Measurements from ENCODE around the gene RSRP1. TPM values are rescaled to one million over a fixed set of nuclear protein-coding genes. Genes with fewer than 3 reads are reported as not detected.

The RSRP1 gene
- total RNA-seq, 1 experiment from 2014 or later, result 55.1 TPM

DNA sequence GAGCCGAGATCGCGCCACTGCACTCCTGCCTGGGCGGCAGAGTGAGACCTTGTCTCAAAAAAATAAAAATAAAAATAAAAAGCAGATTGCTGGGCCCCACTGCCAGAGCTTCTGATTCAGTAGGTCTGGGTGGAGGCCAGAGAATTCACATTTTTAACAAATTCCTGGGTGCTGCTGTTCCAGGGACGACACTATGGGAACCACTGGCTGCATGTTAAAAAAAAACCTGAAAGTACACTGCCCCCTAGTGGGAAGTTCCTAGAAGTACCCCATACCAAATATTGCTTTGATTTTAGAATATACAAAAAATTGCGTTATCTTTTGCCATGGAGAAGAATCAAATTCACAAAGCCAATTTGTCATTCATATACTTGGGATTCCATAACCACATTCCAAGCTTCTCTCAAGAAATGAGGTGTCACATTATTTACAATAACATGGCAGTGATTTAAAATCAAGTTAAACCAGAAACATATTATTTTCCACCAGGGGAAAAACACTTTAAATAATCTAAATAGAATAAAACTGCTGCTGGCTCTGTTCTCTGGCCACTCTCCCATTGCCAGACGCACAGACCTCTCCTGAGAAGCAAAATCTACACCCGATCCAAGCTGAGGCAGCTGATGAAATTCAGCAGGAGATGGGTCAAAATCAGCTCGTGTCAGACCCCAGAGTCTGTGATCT, 42.3 kb downstream of the RSRP1 start:
- Mint-ChIP-seq H3K4me3 (no peak overlapping the region), H3K36me3 (ENCODE audit: insufficient read depth in 1 of 3, low read depth in 3 of 3) (no peaks in the 10 kb centered on the region), H3K27me3 (ENCODE audit: low read depth) (no peaks in the 10 kb centered on the region), H3K4me1 (peaks cover 7 to 14% of the 10 kb centered on the region in 2 experiments), H3K27ac (no peak overlapping the region), H3K9me3 (no peaks in the 10 kb centered on the region; a peak in 1 of 5 replicates)
- TF ChIP-seq, protein P1, sequence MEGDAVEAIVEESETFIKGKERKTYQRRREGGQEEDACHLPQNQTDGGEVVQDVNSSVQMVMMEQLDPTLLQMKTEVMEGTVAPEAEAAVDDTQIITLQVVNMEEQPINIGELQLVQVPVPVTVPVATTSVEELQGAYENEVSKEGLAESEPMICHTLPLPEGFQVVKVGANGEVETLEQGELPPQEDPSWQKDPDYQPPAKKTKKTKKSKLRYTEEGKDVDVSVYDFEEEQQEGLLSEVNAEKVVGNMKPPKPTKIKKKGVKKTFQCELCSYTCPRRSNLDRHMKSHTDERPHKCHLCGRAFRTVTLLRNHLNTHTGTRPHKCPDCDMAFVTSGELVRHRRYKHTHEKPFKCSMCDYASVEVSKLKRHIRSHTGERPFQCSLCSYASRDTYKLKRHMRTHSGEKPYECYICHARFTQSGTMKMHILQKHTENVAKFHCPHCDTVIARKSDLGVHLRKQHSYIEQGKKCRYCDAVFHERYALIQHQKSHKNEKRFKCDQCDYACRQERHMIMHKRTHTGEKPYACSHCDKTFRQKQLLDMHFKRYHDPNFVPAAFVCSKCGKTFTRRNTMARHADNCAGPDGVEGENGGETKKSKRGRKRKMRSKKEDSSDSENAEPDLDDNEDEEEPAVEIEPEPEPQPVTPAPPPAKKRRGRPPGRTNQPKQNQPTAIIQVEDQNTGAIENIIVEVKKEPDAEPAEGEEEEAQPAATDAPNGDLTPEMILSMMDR (conservative IDR thresholded peaks at IDR 0.05), result peak; percentile 89
- H3T11ph ChIP-seq (ENCODE audit: low read length), result no peak overlapping the region
- no peak overlapping the region for H2BK12ac ChIP-seq (ENCODE audit: insufficient read length, low read depth, low read length)
- no peak overlapping the region for H4K5ac ChIP-seq (ENCODE audit: insufficient read length, low read depth, low read length)
- H4K20me1 ChIP-seq (ENCODE audit: control insufficient read depth, insufficient read depth, insufficient read length), result no peaks in the 10 kb centered on the region
- H3K18ac ChIP-seq (ENCODE audit: insufficient read length, low read depth, low read length), result no peak overlapping the region
- H2BK5ac ChIP-seq (ENCODE audit: insufficient read length, low read length), result no peak overlapping the region
- no peak overlapping the region for H2BK120ac ChIP-seq (ENCODE audit: low read depth, low read length, poor library complexity, severe bottlenecking)
- H3K23me2 ChIP-seq (ENCODE audit: insufficient read length, low read depth, low read length, poor library complexity, severe bottlenecking), result no peaks in the 10 kb centered on the region
- no peak overlapping the region for H3K14ac ChIP-seq (ENCODE audit: insufficient read depth, low read length)
- no peaks in the 10 kb centered on the region for H3K9me3 ChIP-seq (ENCODE audit: control insufficient read depth, low read depth, low read length)
- no CpG with 5 or more reads among the region's 9 CpGs for WGBS (ENCODE audit: extremely low coverage, insufficient read length, low lambda C conversion rate)
- H2AK5ac ChIP-seq (ENCODE audit: insufficient read length, low read length), result no peak overlapping the region
- H3K4me1 ChIP-seq (ENCODE audit: insufficient read depth, low read length), result no peaks in the 10 kb centered on the region
- no peak overlapping the region for H3K56ac ChIP-seq (ENCODE audit: insufficient read length, low read depth, low read length)
- H3K27me3 ChIP-seq (ENCODE audit: insufficient read depth, low read length), result no peaks in the 10 kb centered on the region
- no peak overlapping the region for H3K4me2 ChIP-seq (ENCODE audit: insufficient read depth, insufficient read length, low read length)
- no peaks in the 10 kb centered on the region for H3K79me2 ChIP-seq (ENCODE audit: insufficient read depth, low read length)
- H2BK15ac ChIP-seq (ENCODE audit: low read depth, low read length), result no peak overlapping the region
- no peak overlapping the region for H2AFZ ChIP-seq (ENCODE audit: low read length)
- H3K27ac ChIP-seq (ENCODE audit: insufficient read length, low read depth, low read length), result no peak overlapping the region
- H3K4ac ChIP-seq (ENCODE audit: low read depth, low read length), result no peak overlapping the region
- H4K8ac ChIP-seq (replicated peaks; ENCODE audit: insufficient read length, low read depth, low read length), result no peak overlapping the region
- no peak overlapping the region for H2BK20ac ChIP-seq (ENCODE audit: low read depth, low read length, poor library complexity, severe bottlenecking)
- no peak for DNase-seq
- H3K23ac ChIP-seq (ENCODE audit: insufficient read length, low read depth, low read length), result no peak overlapping the region
- no peak overlapping the region for H3K9ac ChIP-seq (ENCODE audit: extremely low read depth, insufficient read length, low read length)
- no peak overlapping the region for H4K91ac ChIP-seq (ENCODE audit: insufficient read length, low read depth, low read length)
- H3K79me1 ChIP-seq (ENCODE audit: insufficient read depth, low read depth, low read length, poor library complexity, severe bottlenecking), result no peaks in the 10 kb centered on the region
